NCI-H82 treated with DMSO at 0.1 percent for 48 hours (cell line): ENCODE results near the gene JOSD2.
A peak's percentile ranks its signal among the peaks of the same experiment; 100 is the strongest.
"Not testable (repeated sequence)": the region's sequence is repeated elsewhere in the genome, so short reads cannot be mapped to it uniquely, and the experiment has no call there.

Source experiments
- DNase-seq: peaks from one replicate; lab custom pipeline; 2025; ENCODE audit not compliant: unreplicated experiment; lab: John Stamatoyannopoulos, UW

Gene JOSD2

GRCh38 chr19:50547385-50548190, 36.6 kb upstream of the JOSD2 start:
- no peak for DNase-seq

GRCh38 chr19:50546527-50547221, 35.7 kb upstream of the JOSD2 start:
- no peak for DNase-seq

DNA sequence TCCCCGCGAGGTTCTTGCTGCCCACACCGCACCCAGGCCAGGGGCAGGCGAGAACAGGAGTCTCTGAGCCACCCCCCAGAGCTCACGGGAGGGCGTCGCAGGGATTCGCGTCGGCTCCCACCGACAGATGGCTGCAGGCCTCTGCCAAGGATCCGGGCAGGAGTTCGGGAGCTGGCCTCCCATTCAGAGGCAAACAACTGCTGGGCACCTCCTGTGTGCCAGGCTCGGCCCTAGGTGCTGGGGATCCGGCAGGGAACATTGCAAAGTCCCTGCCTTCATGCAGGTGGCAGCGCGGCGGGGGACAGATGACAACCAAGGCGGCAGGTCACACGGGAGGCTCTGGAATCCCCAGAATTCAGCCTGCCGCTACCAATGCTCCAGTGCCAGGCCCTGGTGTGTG, 32.0 kb upstream of the JOSD2 start:
- no peak for DNase-seq

DNA sequence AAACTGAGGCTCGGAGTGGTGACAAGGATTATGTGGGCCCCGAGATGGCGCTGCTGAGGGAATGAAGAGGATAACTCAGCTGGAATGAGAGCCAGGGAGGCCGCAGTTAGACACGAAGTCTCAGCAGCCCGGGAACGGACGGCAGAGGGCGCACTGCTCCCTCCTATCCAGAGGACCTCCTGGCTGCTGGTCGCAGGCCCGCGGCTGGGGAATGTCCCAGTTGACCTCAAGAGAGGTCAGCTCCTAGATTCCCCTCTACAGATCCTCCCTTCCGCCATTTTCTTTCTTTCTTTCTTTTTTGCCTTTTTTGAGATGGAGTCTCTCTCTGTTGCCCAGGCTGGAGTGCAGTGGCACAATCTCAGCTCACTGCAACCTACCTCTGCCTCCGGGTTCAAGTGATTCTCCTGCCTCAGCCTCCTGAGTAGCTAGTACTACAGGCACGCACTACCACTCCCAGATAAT, 26.8 kb upstream of the JOSD2 start:
- DNase-seq, result peak; percentile 5

GRCh38 chr19:50537306-50537685, 26.3 kb upstream of the JOSD2 start:
- DNase-seq, result no peak

- DNase-seq, result no peak
These were observed 25.8 kb upstream of the JOSD2 start for GRCh38 chr19:50536662-50537305.

- no peak for DNase-seq
These were observed 24.7 kb upstream of the JOSD2 start for GRCh38 chr19:50535672-50536187.

DNA sequence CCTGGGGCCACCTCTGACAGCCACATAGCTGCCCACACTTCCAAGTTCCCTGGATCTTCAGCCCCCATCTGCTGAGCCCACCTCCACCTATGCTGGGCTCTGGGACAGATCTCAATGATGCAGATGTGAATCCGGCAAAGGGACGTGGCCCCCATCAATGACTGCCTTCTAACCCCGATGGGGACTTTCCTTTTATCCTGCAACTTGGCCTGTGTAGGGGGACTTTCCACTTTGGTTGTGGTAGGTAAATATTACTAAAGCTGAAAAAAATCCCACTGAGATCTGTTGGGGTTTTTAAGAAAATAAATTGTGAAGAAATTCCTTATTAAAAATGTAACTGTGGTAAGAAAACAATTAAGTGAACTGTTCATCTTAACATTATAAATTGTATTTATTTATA, 23.5 kb upstream of the JOSD2 start:
- DNase-seq, result no peak

- DNase-seq, result no peak
These were observed 22.0 kb upstream of the JOSD2 start for GRCh38 chr19:50532952-50533351.

DNA sequence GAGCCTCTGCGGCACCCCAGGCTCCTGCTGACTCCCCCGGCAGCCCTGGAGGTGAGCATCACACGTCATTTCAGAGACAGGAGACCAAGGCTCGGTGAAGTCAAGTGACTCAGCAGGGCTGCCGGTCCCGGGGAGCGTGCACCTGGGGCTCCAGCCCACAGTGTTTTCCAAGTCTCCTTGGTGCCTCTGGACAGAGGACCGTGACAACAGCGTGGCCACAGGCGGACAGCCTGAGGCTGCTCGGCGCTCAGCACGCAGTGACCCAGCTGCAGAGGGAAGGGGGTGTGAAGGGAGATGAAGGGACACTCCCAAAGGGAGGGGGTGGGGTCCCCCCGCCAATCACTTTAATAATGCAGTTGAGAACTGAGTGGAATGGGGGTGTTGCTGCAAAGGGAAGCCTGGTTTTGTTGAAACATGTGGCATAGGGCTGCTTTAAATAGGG, 20.2 kb upstream of the JOSD2 start:
- no peak for DNase-seq

- not testable (repeated sequence) for DNase-seq
These were observed 17.1 kb upstream of the JOSD2 start for GRCh38 chr19:50528052-50528451.

- DNase-seq, result no peak
These were observed 11.9 kb upstream of the JOSD2 start for GRCh38 chr19:50522881-50523280.

- DNase-seq, result no peak
These were observed 10.0 kb upstream of the JOSD2 start for GRCh38 chr19:50520822-50521465.

DNA sequence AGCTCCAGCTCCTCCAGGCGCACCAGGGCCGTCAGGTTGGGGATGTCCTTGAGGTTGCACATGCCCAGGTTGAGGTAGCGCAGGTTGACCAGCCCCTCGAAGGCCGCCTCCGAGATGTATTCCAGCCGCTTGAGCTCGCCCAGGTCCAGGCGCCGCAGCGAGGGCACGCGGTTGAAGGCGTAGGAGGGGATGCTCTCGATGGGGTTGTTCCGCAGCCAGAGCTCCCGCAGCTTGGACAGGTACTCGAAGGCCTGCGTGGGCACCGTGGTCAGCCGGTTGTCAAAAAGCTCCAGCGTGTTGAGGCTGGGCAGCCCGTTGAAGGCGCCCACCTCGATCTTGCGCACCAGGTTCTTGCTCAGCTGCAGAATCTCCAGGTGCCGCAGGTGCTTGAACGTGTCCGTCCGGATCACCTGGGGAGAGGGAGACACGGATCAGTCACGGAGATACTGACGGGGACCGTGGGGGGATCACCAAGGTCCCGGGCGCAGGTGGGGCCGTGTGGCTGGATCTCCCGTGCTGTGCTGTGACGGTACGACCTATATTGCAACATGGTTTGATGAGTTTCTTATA, 8.1 kb upstream of the JOSD2 start:
- no peak for DNase-seq

GRCh38 chr19:50518091-50519005, 7.4 kb upstream of the JOSD2 start:
- no peak for DNase-seq

DNA sequence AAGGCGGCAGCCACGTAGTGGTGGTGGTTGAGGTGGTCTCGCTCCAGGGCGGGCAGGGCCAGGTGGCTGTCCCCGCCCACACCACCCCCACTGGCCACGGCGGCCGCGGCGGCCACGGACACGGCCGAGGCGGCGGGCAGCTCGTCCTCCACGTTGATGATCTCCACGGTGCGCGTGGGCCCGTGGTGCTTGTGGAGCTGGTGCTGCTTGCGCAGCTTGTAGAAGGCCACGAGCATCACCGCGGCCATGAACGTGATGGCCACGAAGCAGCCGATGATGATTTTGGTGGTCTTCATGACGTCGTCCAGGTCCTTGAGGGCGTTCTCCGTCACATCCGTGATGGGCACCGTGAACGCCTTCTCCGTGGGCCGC, 6.7 kb upstream of the JOSD2 start:
- DNase-seq, result no peak

DNA sequence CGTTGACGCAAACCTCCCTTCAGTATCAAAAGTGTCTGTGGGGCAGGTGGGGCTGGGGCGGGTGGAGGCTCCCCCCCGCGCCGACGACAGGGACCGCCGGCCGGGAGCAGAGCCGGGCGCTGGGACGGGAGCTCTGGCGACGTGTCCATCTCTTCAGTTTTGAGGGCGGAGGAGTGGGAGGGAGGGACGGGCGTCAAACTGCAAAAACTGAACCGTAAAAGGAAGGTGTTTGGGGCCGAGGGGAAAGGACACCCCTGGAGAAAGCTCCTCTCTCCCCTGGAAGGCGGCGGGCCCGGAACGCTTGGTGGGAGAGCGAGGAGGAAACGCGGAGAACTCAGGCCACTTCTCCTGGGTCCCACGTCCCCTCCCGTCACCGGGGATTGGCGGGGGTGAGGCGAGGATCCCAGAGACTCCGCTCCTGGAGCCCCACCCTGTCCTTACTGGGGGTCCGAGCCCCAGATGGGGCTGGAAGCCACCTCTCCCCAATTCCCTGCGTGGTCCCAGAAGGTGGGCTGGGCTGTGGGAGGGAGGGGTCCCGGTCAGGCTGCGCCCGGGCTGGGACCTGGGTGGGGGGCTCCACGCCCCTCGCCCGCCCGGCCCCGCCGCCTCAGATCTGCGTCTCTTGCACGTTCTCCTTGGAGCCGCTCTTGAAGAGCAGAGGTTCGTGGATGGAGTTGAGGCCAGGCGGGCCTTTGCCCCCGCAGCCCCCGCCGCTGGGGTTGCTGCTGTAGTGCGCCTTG, 6.1 kb upstream of the JOSD2 start:
- no peak for DNase-seq

- no peak for DNase-seq
These were observed 5.5 kb upstream of the JOSD2 start for GRCh38 chr19:50516456-50516855.

GRCh38 chr19:50515168-50515561, 4.2 kb upstream of the JOSD2 start:
- DNase-seq, result no peak
